ENCODE measurements around the gene MRPS22.
"Not testable (repeated sequence)": the region's sequence is repeated elsewhere in the genome, so short reads cannot be mapped to it uniquely, and the experiment has no call there.

The MRPS22 gene

DNA sequence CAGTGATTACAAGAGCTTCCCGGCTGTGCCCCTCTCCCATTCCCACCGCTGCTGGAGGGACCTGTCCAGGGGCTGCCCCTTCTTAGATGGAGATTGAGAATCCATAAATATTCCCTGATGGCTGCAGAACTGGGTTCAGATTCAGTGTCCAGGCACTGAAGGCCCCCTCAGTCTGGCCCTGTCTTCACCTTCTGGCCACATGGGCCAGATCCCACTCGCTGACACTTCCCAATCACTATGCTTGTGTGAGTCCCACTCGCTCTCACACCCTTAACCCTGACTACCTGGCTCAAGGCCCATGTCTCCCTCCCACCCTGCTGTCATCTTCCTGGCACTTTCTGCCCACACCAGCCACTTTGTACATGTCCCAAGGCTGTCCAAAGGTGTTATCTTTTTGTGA is 15.5 kb upstream of the MRPS22 start:
- TF ChIP-seq, protein P1, sequence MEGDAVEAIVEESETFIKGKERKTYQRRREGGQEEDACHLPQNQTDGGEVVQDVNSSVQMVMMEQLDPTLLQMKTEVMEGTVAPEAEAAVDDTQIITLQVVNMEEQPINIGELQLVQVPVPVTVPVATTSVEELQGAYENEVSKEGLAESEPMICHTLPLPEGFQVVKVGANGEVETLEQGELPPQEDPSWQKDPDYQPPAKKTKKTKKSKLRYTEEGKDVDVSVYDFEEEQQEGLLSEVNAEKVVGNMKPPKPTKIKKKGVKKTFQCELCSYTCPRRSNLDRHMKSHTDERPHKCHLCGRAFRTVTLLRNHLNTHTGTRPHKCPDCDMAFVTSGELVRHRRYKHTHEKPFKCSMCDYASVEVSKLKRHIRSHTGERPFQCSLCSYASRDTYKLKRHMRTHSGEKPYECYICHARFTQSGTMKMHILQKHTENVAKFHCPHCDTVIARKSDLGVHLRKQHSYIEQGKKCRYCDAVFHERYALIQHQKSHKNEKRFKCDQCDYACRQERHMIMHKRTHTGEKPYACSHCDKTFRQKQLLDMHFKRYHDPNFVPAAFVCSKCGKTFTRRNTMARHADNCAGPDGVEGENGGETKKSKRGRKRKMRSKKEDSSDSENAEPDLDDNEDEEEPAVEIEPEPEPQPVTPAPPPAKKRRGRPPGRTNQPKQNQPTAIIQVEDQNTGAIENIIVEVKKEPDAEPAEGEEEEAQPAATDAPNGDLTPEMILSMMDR (IDR thresholded peaks at IDR 0.05; ENCODE audit: control insufficient read depth, insufficient read depth, low read depth, low read length, missing control alignments), result no peak
- no peak for DNase-seq (ENCODE audit: low read depth)
- H3K4me3 ChIP-seq (ENCODE audit: control insufficient read depth, low read depth, low read length), result no peak overlapping the region

DNA sequence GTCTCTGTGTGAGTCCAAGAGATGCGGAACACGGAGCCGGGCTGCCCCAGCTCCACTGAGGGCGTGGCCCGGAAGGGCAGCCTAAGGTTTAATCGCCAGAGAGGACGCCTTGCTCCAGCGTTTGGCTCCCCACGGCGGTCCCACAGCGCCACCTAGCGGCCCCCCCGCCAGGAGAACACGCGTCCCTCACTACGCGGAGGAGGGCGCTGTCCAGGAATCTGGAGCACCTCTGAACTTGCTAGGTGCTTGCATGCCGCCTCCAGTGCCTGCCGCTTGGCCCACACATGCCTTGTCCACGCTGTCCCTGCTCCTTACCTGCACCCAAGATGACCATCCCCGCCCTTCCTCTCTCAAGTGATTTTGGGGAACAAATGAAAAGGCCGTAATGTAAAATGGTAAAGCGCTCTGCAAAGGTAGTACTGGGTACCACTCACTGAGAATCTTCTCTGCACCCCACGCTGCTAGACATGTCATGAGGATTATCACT is 14.4 kb upstream of the MRPS22 start:
- TF ChIP-seq, protein P1 (IDR thresholded peaks at IDR 0.05; ENCODE audit: control insufficient read depth, insufficient read depth, low read depth, low read length, missing control alignments), result peak; percentile 100
- DNase-seq (ENCODE audit: low read depth), result no peak
- H3K4me3 ChIP-seq (ENCODE audit: control insufficient read depth, low read depth, low read length), result no peak overlapping the region; the same call in 1 of the 2 replicates

DNA sequence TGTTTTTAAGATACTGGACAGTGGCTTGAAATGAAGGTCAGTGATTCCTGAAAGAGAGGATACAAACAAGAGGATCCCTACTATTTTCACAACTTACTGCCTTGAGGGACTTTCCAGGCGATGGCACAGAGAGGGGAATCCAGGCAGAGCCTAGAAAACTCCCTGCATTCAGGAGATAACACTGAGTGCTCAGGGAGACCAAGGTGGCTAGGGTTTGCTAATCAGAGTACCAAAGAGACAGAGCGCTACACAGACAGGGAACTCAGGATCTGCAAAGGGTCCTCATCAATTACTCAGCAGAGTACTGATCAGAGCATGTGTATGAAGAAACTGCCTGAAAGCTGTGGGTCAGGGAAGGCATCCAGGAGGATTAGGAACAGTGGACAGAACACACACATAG is 11.7 kb upstream of the MRPS22 start:
- DNase-seq (ENCODE audit: low read depth), result no peak
- no peak overlapping the region for H3K4me3 ChIP-seq (ENCODE audit: control insufficient read depth, low read depth, low read length)
- TF ChIP-seq, protein P1 (IDR thresholded peaks at IDR 0.05; ENCODE audit: control insufficient read depth, insufficient read depth, low read depth, low read length, missing control alignments), result no peak

DNA sequence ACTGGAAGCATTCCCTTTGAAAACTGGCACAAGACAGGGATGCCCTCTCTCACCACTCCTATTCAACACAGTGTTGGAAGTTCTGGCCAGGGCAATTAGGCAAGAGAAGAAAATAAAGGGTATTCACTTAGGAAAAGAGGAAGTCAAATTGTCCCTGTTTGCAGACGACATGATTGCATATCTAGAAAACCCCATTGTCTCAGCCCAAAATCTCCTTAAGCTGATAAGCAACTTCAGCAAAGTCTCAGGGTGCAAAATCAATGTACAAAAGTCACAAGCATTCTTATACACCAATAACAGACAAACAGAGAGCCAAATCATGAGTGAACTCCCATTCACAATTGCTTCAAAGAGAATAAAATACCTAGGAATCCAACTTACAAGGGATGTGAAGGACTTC is 9.1 kb upstream of the MRPS22 start:
- H3K4me3 ChIP-seq (ENCODE audit: control insufficient read depth, low read depth, low read length); DNase-seq (ENCODE audit: low read depth): not testable (repeated sequence)

DNA sequence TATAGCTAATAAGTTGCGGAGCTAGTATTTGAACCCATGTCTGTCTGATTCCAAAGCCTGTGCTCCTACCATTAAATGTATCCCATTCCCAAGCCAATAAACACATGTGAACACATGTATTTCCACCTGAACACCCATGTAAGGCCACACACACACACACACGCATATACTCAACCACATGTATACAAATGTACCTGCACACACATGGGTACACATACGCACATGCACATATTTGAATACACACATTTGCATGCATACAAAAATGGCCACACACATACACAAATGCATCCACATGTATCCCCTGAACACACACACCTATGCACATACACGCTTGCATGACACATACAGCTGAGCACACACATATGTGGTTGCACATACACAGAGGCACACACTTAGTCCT is 5.4 kb upstream of the MRPS22 start:
- TF ChIP-seq, protein P1 (IDR thresholded peaks at IDR 0.05; ENCODE audit: control insufficient read depth, insufficient read depth, low read depth, low read length, missing control alignments), result no peak
- no peak for DNase-seq (ENCODE audit: low read depth)
- no peak overlapping the region for H3K4me3 ChIP-seq (ENCODE audit: control insufficient read depth, low read depth, low read length)

DNA sequence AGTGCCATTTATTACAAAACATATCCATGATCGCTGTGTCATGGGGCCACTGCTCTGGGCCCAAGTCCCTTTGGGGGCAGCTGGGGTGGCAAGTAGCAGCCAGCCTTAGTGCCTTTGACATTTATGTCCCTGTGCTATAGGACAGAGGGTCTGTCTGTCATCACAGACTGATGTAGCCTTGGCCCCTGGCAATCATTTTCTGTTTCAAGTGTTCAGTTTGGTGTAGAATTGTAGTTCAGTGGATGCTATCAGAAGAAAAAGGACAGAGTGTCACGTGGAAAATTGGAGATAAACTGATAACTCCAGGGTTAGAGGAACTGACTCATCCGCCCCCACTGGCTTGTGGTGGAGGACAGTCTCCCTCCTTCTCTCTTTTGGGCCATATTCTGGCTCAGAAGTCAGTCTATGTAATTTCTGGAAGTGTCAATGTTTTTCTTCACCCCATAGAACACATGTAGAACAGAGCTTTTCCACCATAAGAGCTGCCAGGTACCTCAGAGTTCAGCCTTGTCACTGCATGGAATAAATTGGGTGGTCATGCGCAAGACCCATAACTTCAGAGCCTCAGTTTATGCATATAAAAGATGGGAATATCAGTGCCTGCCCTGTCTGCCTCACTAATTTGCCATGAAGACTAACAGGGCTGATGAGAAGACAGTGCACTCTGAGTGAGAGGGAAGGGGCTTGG is 4.5 kb upstream of the MRPS22 start:
- TF ChIP-seq, protein P1 (IDR thresholded peaks at IDR 0.05; ENCODE audit: control insufficient read depth, insufficient read depth, low read depth, low read length, missing control alignments), result no peak
- DNase-seq (ENCODE audit: low read depth), result no peak
- H3K4me3 ChIP-seq (ENCODE audit: control insufficient read depth, low read depth, low read length), result no peak overlapping the region

DNA sequence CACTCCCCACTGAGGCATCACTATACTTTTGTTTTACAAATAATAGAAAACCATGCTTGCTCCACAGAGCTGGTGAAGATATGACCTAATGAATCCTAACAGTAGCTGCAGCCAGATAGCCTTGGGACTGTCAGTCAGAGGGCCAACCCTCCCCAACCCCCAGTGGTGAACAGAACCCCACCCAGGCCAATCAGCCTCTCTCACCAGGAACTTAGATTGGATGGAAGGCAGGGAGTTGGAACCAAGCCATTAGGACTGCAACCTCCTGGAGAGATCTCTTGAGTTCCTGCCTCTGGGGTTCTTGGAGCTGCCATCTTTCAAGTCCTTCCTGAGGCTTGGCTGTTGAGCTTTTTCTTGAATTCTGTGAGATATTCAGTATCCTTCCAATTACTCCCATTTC is 3.0 kb upstream of the MRPS22 start:
- TF ChIP-seq, protein P1 (IDR thresholded peaks at IDR 0.05; ENCODE audit: control insufficient read depth, insufficient read depth, low read depth, low read length, missing control alignments), result no peak
- no peak for DNase-seq (ENCODE audit: low read depth)
- no peak overlapping the region for H3K4me3 ChIP-seq (ENCODE audit: control insufficient read depth, low read depth, low read length)

Measured in AG09309 (cell line).